HAP-1 (cell line): Measurements from ENCODE around the gene AGK.
"Not testable (repeated sequence)": the region's sequence is repeated elsewhere in the genome, so short reads cannot be mapped to it uniquely, and the experiment has no call there.

ENCODE experiments used
- DNase-seq, 2 experiments: peaks; one replicate each; pipeline ENCODE4 v3.0.0-alpha.2; 2016 to 2020; ENCODE audit warnings: low spot score in 2 of 2
- H3K27me3 ChIP-seq: fragments of 250-450 bp; sonication (Bioruptor Pico); 2 replicates; pipeline ENCODE4 v1.5.1; 2020; ENCODE audit warnings: low read depth, mild to moderate bottlenecking, moderate library complexity
- H3K36me3 ChIP-seq: fragments of 250-450 bp; sonication (Bioruptor Pico); replicated peaks from 2 replicates; pipeline ENCODE4 v1.5.1; 2020; ENCODE audit warnings: mild to moderate bottlenecking
- H3K4me1 ChIP-seq: fragments of 250-450 bp; sonication (Bioruptor Pico); 2 replicates; pipeline ENCODE4 v1.5.1; 2020; ENCODE audit warnings: mild to moderate bottlenecking
- H3K4me3 ChIP-seq: fragments of 250-450 bp; sonication (Bioruptor Pico); 2 replicates; pipeline ENCODE4 v1.5.1; 2020; ENCODE audit warnings: mild to moderate bottlenecking, moderate library complexity
- H3K9me3 ChIP-seq: fragments of 250-450 bp; sonication (Bioruptor Pico); 2 replicates; pipeline ENCODE4 v1.5.1; 2020; ENCODE audit warnings: mild to moderate bottlenecking, moderate library complexity
- in situ Hi-C: fragments of 300-500 bp; cut with MboI; formaldehyde crosslinking; loops from 3 replicates; pipeline ENCODE4 v1.14.3; 2020; ENCODE audit warnings: low sequenced_read_pairs, inconsistent platforms, mixed read lengths

AGK gene

GRCh38 chr7:141617280-141617679 lies 66.1 kb downstream of the AGK start:
- DNase-seq, result peak in 1 of 2 experiments; percentile 12
- in situ Hi-C loops, result no loop called here

GRCh38 chr7:141619745-141620144 lies 68.5 kb downstream of the AGK start:
- Histone ChIP-seq H3K4me1 (no peaks in the 10 kb centered on the region), H3K36me3 (peaks cover 14% of the 10 kb centered on the region), H3K4me3 (no peak overlapping the region), H3K27me3 (no peaks in the 10 kb centered on the region), H3K9me3 (no peaks in the 10 kb centered on the region)
- in situ Hi-C loops, result no loop called here
- DNase-seq, result no peak

More at GRCh38 chr7:141617280-141617679, 66.1 kb downstream of the AGK start:
- Histone ChIP-seq H3K4me1 (no peaks in the 10 kb centered on the region), H3K9me3 (no peaks in the 10 kb centered on the region), H3K27me3 (no peaks in the 10 kb centered on the region), H3K36me3 (peaks cover 7% of the 10 kb centered on the region), H3K4me3 (no peak overlapping the region)

GRCh38 chr7:141624763-141625162 lies 73.6 kb downstream of the AGK start:
- in situ Hi-C loops, result no loop called here
- no peak for DNase-seq

GRCh38 chr7:141630621-141631020 lies 79.4 kb downstream of the AGK start:
- no peak for DNase-seq
- Histone ChIP-seq H3K4me1 (no peaks in the 10 kb centered on the region), H3K27me3 (no peaks in the 10 kb centered on the region), H3K9me3 (no peaks in the 10 kb centered on the region), H3K4me3 (no peak overlapping the region), H3K36me3 (no peaks in the 10 kb centered on the region)
- in situ Hi-C loops, result no loop called here

More at GRCh38 chr7:141624763-141625162, 73.6 kb downstream of the AGK start:
- H3K4me1 ChIP-seq, result no peaks in the 10 kb centered on the region
- no peaks in the 10 kb centered on the region for H3K27me3 ChIP-seq
- no peak overlapping the region for H3K4me3 ChIP-seq
- H3K9me3 ChIP-seq, result no peaks in the 10 kb centered on the region
- H3K36me3 ChIP-seq, result peaks cover 15% of the 10 kb centered on the region

GRCh38 chr7:141631525-141631924 lies 80.3 kb downstream of the AGK start:
- Histone ChIP-seq H3K4me1 (no peaks in the 10 kb centered on the region), H3K9me3 (no peaks in the 10 kb centered on the region), H3K36me3 (no peaks in the 10 kb centered on the region), H3K4me3 (no peak overlapping the region), H3K27me3 (no peaks in the 10 kb centered on the region)
- DNase-seq, result no peak
- in situ Hi-C loops, result no loop called here

GRCh38 chr7:141634065-141634464 lies 82.9 kb downstream of the AGK start:
- no peaks in the 10 kb centered on the region for H3K27me3 ChIP-seq
- no peak for DNase-seq

GRCh38 chr7:141636053-141636452 lies 84.8 kb downstream of the AGK start:
- no peaks in the 10 kb centered on the region for H3K9me3 ChIP-seq
- in situ Hi-C loops, result no loop called here
- no peaks in the 10 kb centered on the region for H3K27me3 ChIP-seq
- no peak overlapping the region for H3K4me3 ChIP-seq
- no peaks in the 10 kb centered on the region for H3K36me3 ChIP-seq
- DNase-seq, result no peak
- no peaks in the 10 kb centered on the region for H3K4me1 ChIP-seq

More at GRCh38 chr7:141634065-141634464, 82.9 kb downstream of the AGK start:
- Histone ChIP-seq H3K4me1 (no peaks in the 10 kb centered on the region), H3K4me3 (no peak overlapping the region), H3K36me3 (no peaks in the 10 kb centered on the region), H3K9me3 (no peaks in the 10 kb centered on the region)
- in situ Hi-C loops, result no loop called here

- no peaks in the 10 kb centered on the region for H3K9me3 ChIP-seq
- peaks cover 4% of the 10 kb centered on the region for H3K4me1 ChIP-seq
- no peak for DNase-seq
- H3K27me3 ChIP-seq, result no peaks in the 10 kb centered on the region
- H3K4me3 ChIP-seq, result no peak overlapping the region
- peaks cover 14% of the 10 kb centered on the region for H3K36me3 ChIP-seq
- in situ Hi-C loops, result no loop called here
Observed at GRCh38 chr7:141640239-141640840, 89.1 kb downstream of the AGK start.

- in situ Hi-C loops, result no loop called here
- peaks cover 4% of the 10 kb centered on the region for H3K4me1 ChIP-seq
- H3K4me3 ChIP-seq, result no peak overlapping the region
Observed at GRCh38 chr7:141641876-141642275, 90.7 kb downstream of the AGK start.

GRCh38 chr7:141645188-141645587 lies 94.0 kb downstream of the AGK start:
- Histone ChIP-seq H3K4me3 (no peak overlapping the region), H3K9me3 (no peaks in the 10 kb centered on the region), H3K4me1 (peaks cover 12% of the 10 kb centered on the region), H3K36me3 (peaks cover 15% of the 10 kb centered on the region), H3K27me3 (no peaks in the 10 kb centered on the region)
- DNase-seq, result no peak
- in situ Hi-C loops, result no loop called here

More at GRCh38 chr7:141641876-141642275, 90.7 kb downstream of the AGK start:
- no peak for DNase-seq
- H3K9me3 ChIP-seq, result no peaks in the 10 kb centered on the region
- H3K36me3 ChIP-seq, result peaks cover 14% of the 10 kb centered on the region
- H3K27me3 ChIP-seq, result no peaks in the 10 kb centered on the region

GRCh38 chr7:141646826-141647480 lies 95.7 kb downstream of the AGK start:
- no peaks in the 10 kb centered on the region for H3K27me3 ChIP-seq
- H3K9me3 ChIP-seq, result no peaks in the 10 kb centered on the region
- H3K36me3 ChIP-seq, result peaks cover 20% of the 10 kb centered on the region
- no peak for DNase-seq
- H3K4me1 ChIP-seq, result peaks cover 14% of the 10 kb centered on the region
- in situ Hi-C loops, result no loop called here
- no peak overlapping the region for H3K4me3 ChIP-seq

- H3K27me3 ChIP-seq, in situ Hi-C loops, H3K4me3 ChIP-seq, H3K9me3 ChIP-seq, DNase-seq: not testable (repeated sequence)
- Histone ChIP-seq H3K36me3 (peaks cover 12% of the 10 kb centered on the region), H3K4me1 (peaks cover 14% of the 10 kb centered on the region)
Observed at GRCh38 chr7:141647701-141648100, 96.5 kb downstream of the AGK start.

GRCh38 chr7:141648276-141649114 lies 97.3 kb downstream of the AGK start:
- DNase-seq, result no peak

More at GRCh38 chr7:141648276-141649114, 97.3 kb downstream of the AGK start:
- Histone ChIP-seq H3K4me3 (no peak overlapping the region), H3K36me3 (peaks cover 10% of the 10 kb centered on the region), H3K9me3 (no peaks in the 10 kb centered on the region), H3K4me1 (peaks cover 14% of the 10 kb centered on the region), H3K27me3 (no peaks in the 10 kb centered on the region)
- in situ Hi-C loops, result no loop called here
